Cardiac muscle cell (in vitro differentiated cells and primary cell): Measurements from ENCODE around the gene MAPK8IP3. TPM values are rescaled to one million over a fixed set of nuclear protein-coding genes. Genes with fewer than 3 reads are reported as not detected.

Experiments used
- DNase-seq, 2 donors: peaks; one replicate each; pipeline versions ENCODE4 v3.0.0 to v3.0.0-alpha.2; 2010 to 2017; ENCODE audit warnings: low read depth in 1 of 2, low spot score in 1 of 2
- H3K27ac ChIP-seq: fragments of 200-600 bp; sonication (generic); 2 replicates; pipeline ENCODE4 v1.5.1; 2016
- H3K27me3 ChIP-seq: fragments of 200-600 bp; sonication (generic); 2 replicates; pipeline ENCODE4 v1.6.0; 2016; ENCODE audit warnings: control low read depth
- H3K36me3 ChIP-seq: fragments of 200-600 bp; sonication (generic); 2 replicates; pipeline ENCODE4 v1.5.1; 2016; ENCODE audit warnings: control low read depth
- H3K4me1 ChIP-seq: fragments of 200-600 bp; sonication (generic); 2 replicates; pipeline ENCODE4 v1.8.1; 2017; ENCODE audit warnings: low read depth, mild to moderate bottlenecking, mixed run types
- H3K4me3 ChIP-seq: fragments of 200-600 bp; sonication (generic); 2 replicates; pipeline ENCODE4 v1.5.1; 2016; ENCODE audit warnings: mild to moderate bottlenecking
- H3K9me3 ChIP-seq: fragments of 200-600 bp; sonication (generic); 2 replicates; pipeline ENCODE4 v1.5.1; 2017; ENCODE audit warnings: low read depth, mild to moderate bottlenecking, control low read depth
- polyA plus RNA-seq: library from polyadenylated mRNA; unstranded; fragments of >200 nt; fragmentation: Nextera tagmentation; extraction: Ambion mirVana; gene quantifications from 2 replicates; pipeline ENCODE4 v1.2.1, GENCODE V29; 2016
- total RNA-seq: library from RNA; depleted of rRNA; stranded (reverse); fragments of >200 nt; gene quantifications from 2 replicates; pipeline ENCODE4 v1.2.3, GENCODE V29; 2016
- TF ChIP-seq, protein P1 (sequence below): IDR thresholded peaks from 2 replicates; pipeline ENCODE4 v1.5.1; 2012; ENCODE audit warnings: low read depth, mild to moderate bottlenecking, low read length

Gene MAPK8IP3, protein sequence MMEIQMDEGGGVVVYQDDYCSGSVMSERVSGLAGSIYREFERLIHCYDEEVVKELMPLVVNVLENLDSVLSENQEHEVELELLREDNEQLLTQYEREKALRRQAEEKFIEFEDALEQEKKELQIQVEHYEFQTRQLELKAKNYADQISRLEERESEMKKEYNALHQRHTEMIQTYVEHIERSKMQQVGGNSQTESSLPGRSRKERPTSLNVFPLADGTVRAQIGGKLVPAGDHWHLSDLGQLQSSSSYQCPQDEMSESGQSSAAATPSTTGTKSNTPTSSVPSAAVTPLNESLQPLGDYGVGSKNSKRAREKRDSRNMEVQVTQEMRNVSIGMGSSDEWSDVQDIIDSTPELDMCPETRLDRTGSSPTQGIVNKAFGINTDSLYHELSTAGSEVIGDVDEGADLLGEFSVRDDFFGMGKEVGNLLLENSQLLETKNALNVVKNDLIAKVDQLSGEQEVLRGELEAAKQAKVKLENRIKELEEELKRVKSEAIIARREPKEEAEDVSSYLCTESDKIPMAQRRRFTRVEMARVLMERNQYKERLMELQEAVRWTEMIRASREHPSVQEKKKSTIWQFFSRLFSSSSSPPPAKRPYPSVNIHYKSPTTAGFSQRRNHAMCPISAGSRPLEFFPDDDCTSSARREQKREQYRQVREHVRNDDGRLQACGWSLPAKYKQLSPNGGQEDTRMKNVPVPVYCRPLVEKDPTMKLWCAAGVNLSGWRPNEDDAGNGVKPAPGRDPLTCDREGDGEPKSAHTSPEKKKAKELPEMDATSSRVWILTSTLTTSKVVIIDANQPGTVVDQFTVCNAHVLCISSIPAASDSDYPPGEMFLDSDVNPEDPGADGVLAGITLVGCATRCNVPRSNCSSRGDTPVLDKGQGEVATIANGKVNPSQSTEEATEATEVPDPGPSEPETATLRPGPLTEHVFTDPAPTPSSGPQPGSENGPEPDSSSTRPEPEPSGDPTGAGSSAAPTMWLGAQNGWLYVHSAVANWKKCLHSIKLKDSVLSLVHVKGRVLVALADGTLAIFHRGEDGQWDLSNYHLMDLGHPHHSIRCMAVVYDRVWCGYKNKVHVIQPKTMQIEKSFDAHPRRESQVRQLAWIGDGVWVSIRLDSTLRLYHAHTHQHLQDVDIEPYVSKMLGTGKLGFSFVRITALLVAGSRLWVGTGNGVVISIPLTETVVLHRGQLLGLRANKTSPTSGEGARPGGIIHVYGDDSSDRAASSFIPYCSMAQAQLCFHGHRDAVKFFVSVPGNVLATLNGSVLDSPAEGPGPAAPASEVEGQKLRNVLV (N-terminal part only)
- 109 and 127 TPM in 2 replicates for total RNA-seq
- polyA plus RNA-seq = 57.1 and 75.2 TPM in 2 replicates

DNA sequence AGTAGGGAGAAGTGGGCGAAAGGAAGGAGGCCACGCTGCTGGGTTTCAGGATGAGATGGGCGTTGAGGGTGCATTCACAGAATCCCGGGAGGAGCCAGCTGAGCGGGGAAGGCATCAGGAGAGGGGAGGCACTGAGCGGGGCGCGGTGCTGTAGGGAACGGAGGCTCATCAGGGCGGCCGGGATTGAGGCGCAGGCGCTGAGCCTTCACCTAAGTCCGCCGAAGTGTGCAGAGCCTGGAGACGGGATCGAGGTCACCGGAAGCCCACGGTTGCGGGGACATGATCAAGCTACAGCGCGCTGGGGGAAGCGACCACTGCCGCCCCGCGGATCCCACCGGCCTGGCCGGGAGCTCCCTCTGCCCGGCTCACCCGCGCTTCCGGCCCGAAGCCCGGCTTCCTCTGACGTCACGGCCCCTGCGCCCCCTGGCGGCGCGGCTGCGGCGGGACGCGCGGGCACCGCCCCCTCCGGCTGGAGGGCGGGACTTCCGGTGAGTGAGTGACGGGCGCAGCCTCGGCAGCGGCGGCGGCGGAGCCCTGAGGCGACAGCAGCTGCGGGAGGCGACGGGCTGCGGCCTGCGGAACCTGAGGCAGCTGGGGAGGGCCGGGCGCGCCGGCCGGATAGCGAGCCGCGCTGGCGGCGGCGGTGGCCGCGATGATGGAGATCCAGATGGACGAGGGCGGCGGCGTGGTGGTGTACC, at the start of gene MAPK8IP3:
Gene MAPK8IP3, plus strand, starts transcription at position 508 of the 698 bp plus-strand sequence. Its CDS starts 145 bp downstream, at position 653.
- Histone ChIP-seq H3K27me3 (no peaks in the 10 kb centered on the region), H3K9me3 (no peaks in the 10 kb centered on the region), H3K4me1 (peaks cover 30% of the 10 kb centered on the region), H3K27ac (peak within 1 kb of the TSS; percentile 88), H3K36me3 (peaks cover 5% of the 10 kb centered on the region), H3K4me3 (peak within 1 kb of the TSS; percentile 93)
- TF ChIP-seq, protein P1, sequence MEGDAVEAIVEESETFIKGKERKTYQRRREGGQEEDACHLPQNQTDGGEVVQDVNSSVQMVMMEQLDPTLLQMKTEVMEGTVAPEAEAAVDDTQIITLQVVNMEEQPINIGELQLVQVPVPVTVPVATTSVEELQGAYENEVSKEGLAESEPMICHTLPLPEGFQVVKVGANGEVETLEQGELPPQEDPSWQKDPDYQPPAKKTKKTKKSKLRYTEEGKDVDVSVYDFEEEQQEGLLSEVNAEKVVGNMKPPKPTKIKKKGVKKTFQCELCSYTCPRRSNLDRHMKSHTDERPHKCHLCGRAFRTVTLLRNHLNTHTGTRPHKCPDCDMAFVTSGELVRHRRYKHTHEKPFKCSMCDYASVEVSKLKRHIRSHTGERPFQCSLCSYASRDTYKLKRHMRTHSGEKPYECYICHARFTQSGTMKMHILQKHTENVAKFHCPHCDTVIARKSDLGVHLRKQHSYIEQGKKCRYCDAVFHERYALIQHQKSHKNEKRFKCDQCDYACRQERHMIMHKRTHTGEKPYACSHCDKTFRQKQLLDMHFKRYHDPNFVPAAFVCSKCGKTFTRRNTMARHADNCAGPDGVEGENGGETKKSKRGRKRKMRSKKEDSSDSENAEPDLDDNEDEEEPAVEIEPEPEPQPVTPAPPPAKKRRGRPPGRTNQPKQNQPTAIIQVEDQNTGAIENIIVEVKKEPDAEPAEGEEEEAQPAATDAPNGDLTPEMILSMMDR = peak; percentile 72
- DNase-seq = peak; percentile 91 to 93

DNA sequence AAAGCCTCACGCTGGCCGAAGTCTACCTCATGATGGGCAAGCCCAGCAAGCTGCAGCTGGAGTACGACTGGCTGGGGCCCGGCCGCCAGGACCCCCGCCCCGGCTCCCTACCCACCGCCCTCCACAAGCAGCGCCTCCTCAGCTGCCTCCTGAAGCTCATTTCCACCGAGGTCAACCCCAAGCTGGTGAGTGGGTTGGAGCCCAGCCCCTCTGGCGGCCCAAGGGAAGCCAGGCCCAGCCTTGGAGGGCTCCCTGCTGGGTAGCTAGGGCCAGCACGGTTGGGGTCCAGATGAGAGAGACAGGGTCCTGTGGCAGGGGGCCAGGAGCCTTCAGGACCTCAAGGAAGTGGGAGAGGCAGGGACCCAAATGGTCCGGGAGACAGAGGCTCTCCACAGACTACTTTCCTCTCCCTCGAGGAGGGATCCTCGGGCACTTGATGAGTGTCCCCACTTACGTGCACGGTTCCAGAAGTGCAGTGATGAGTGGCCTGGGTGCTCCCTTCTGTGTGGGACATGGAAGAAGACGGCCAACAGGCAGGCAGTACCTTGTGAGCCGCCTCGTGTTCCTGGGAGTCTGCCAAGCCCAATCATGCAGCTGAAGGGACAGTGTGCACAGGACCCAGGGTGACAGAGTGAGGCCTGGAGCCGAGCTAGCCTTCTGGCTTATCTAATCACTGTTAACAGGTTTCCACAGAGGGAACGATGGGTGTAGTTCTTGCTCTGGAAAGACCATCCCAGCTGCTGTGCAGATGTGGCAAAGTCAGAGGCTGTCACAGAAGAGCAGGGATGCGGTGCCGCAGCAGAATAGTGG, 49.0 kb upstream of the MAPK8IP3 start:
- peaks cover 50% of the 10 kb centered on the region for H3K36me3 ChIP-seq
- no peak overlapping the region for H3K4me3 ChIP-seq
- no peak for DNase-seq

GRCh38 chr16:1657841-1658240, 48.2 kb upstream of the MAPK8IP3 start:
- TF ChIP-seq, protein P1 = no peak
- H3K36me3 ChIP-seq = peaks cover 53% of the 10 kb centered on the region

More for the DNA sequence above, 49.0 kb upstream of the MAPK8IP3 start:
- TF ChIP-seq, protein P1 = no peak
- no peaks in the 10 kb centered on the region for H3K9me3 ChIP-seq
- H3K27me3 ChIP-seq = no peaks in the 10 kb centered on the region
- H3K4me1 ChIP-seq = no peaks in the 10 kb centered on the region
- H3K27ac ChIP-seq = no peak overlapping the region

DNA sequence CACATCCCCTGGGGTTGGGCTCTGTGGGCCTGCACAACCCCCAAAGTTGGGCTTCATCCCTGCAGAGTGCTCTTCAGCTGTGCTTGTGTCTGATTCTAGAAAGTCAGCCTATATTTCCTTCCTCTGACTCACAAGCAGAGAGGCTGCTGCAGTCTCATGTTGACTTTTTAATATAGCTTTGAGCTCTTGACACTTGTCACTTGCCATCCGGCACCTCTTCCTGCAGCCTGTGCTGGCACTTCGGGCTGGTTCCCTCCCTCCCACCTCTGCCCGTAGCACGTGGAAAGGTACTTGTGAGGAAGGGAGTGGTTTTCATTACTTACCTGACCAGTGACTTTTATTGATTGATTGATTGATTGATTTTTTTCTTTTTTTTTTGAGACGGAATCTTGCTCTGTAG, 47.0 kb upstream of the MAPK8IP3 start:
- H3K36me3 ChIP-seq = peaks cover 61% of the 10 kb centered on the region
- no peak for DNase-seq
- H3K4me3 ChIP-seq = no peak overlapping the region
- H3K9me3 ChIP-seq = no peaks in the 10 kb centered on the region
- H3K27me3 ChIP-seq = no peaks in the 10 kb centered on the region
- H3K27ac ChIP-seq = no peak overlapping the region
- H3K4me1 ChIP-seq = no peaks in the 10 kb centered on the region
- TF ChIP-seq, protein P1 = no peak

More at GRCh38 chr16:1657841-1658240, 48.2 kb upstream of the MAPK8IP3 start:
- Histone ChIP-seq H3K27me3 (no peaks in the 10 kb centered on the region), H3K4me3 (no peak overlapping the region), H3K27ac (no peak overlapping the region), H3K9me3 (no peaks in the 10 kb centered on the region), H3K4me1 (no peaks in the 10 kb centered on the region)
- DNase-seq = no peak
